Endothelial cell of umbilical vein (primary cell): Measurements from ENCODE around the gene RASL12. TPM values are rescaled to one million over a fixed set of nuclear protein-coding genes. Genes with fewer than 3 reads are reported as not detected.

ENCODE experiments used
- BruUV-seq: library from RNA; stranded (reverse); fragments of 400-500 nt; replicated peaks from 2 replicates; lab custom pipeline; 2021; lab: Mats Ljungman, UMichigan
- CTCF ChIA-PET: fragments of 300-600, 350-600 bp; sonication (Branson Sonifier 250); formaldehyde crosslinking; loops from one replicate; lab custom pipeline; 2021; ENCODE audit warnings: antibody characterized with exemption, inconsistent platforms; lab: Charles Lee
- POLR2A ChIA-PET: fragments of 300-600, 350-600 bp; sonication (Branson Sonifier 250); formaldehyde crosslinking; loops from one replicate; lab custom pipeline; 2021; ENCODE audit warnings: antibody characterized with exemption, inconsistent platforms; lab: Charles Lee
- DNase-seq: peaks from one replicate; pipeline ENCODE4 v3.0.0-alpha.2; 2011; ENCODE audit warnings: low read depth, low spot score
- FAIRE-seq: peaks from 2 replicates; lab custom pipeline; 2011; peaks lifted over from hg19 to GRCh38; lab: Jason Lieb, UNC
- H2AFZ ChIP-seq: 2 replicates; pipeline ENCODE4 v1.6.0; 2012; ENCODE audit warnings: low read depth, low read length, control low read depth, inconsistent platforms
- H3K27ac ChIP-seq: 2 replicates; pipeline ENCODE4 v1.5.1; 2011; ENCODE audit warnings: low read depth, mild to moderate bottlenecking, control low read depth, low read length, moderate library complexity; ENCODE audit not compliant: insufficient read depth
- H3K27me3 ChIP-seq, 2 experiments: 2 replicates each; pipeline versions ENCODE4 v1.6.0 to v1.6.1; 2011; ENCODE audit warnings: low read length in 2 of 2, mixed read lengths in 1 of 2; ENCODE audit not compliant: control insufficient read depth in 2 of 2, insufficient read depth in 2 of 2
- H3K36me3 ChIP-seq, 2 experiments: 2 replicates in 1 of 2; 3 replicates in 1 of 2; pipeline ENCODE4 v1.5.1; 2011; ENCODE audit warnings: low read length in 2 of 2, mild to moderate bottlenecking in 1 of 2, moderate library complexity in 1 of 2; ENCODE audit not compliant: control insufficient read depth in 2 of 2, insufficient read depth in 2 of 2; ENCODE audit errors: extremely low read depth in 1 of 2
- H3K4me1 ChIP-seq: 3 replicates; pipeline ENCODE4 v1.5.1; 2011; ENCODE audit warnings: mild to moderate bottlenecking, low read length; ENCODE audit not compliant: control insufficient read depth, insufficient read depth; ENCODE audit errors: extremely low read depth
- H3K4me2 ChIP-seq: 2 replicates; pipeline ENCODE4 v1.6.1; 2011; ENCODE audit warnings: low read length, control low read depth, mixed read lengths; ENCODE audit not compliant: insufficient read depth
- H3K4me3 ChIP-seq, 3 experiments: fragments of 200-600 bp in 1 of 3; sonication (generic), shearing (Covaris generic) in 1 of 3; replicated peaks in 1 of 3; 2 replicates each; pipeline ENCODE4 v1.5.1; 2011 to 2016; ENCODE audit warnings: control low read depth in 3 of 3, low read length in 3 of 3, mild to moderate bottlenecking in 2 of 3, inconsistent platforms in 1 of 3, low read depth in 1 of 3, moderate library complexity in 1 of 3; ENCODE audit not compliant: insufficient read depth in 1 of 3
- H3K79me2 ChIP-seq: 2 replicates; pipeline ENCODE4 v1.6.0; 2012; ENCODE audit warnings: low read length, inconsistent platforms; ENCODE audit not compliant: control insufficient read depth, insufficient read depth
- H3K9ac ChIP-seq: replicated peaks from 2 replicates; pipeline ENCODE3; 2011; ENCODE audit warnings: low read length, control low read depth; ENCODE audit not compliant: insufficient read depth; ENCODE audit errors: extremely low read depth
- H3K9me1 ChIP-seq: replicated peaks from 3 replicates; pipeline ENCODE4 v1.6.0; 2011; ENCODE audit warnings: mild to moderate bottlenecking, low read length; ENCODE audit not compliant: control insufficient read depth, insufficient read depth; ENCODE audit errors: extremely low read depth
- H3K9me3 ChIP-seq: replicated peaks from 2 replicates; pipeline ENCODE4 v1.5.1; 2012; ENCODE audit warnings: low read length, inconsistent platforms; ENCODE audit not compliant: control insufficient read depth, insufficient read depth
- H4K20me1 ChIP-seq: replicated peaks from 2 replicates; pipeline ENCODE3; 2011; ENCODE audit warnings: mild to moderate bottlenecking, low read length; ENCODE audit not compliant: control insufficient read depth, insufficient read depth; ENCODE audit errors: extremely low read depth
- EZH2 ChIP-seq: IDR thresholded peaks from 2 replicates; pipeline ENCODE4 v1.6.1; 2012; ENCODE audit warnings: borderline replicate concordance, low read depth, mild to moderate bottlenecking, moderate library complexity, low read length, inconsistent platforms; ENCODE audit not compliant: severe bottlenecking
- FOS ChIP-seq: IDR thresholded peaks from 2 replicates; pipeline ENCODE4 v1.6.1; 2011; ENCODE audit warnings: mild to moderate bottlenecking, low read length, moderate library complexity, borderline replicate concordance; ENCODE audit not compliant: insufficient read depth
- GATA2 ChIP-seq: IDR thresholded peaks from 2 replicates; pipeline ENCODE4 v1.7.0; 2011; ENCODE audit warnings: low read depth, mild to moderate bottlenecking, moderate library complexity, mixed read lengths, low read length; ENCODE audit not compliant: insufficient read length, insufficient read depth
- JUN ChIP-seq: IDR thresholded peaks from 2 replicates; pipeline ENCODE4 v1.6.1; 2011; ENCODE audit warnings: borderline replicate concordance, low read depth; ENCODE audit not compliant: insufficient read length, insufficient read depth
- MYC ChIP-seq: IDR thresholded peaks from one replicate; pipeline ENCODE4 v1.6.1; 2011; ENCODE audit warnings: mild to moderate bottlenecking, low read depth, low read length
- POLR2A ChIP-seq: IDR thresholded peaks from 2 replicates; pipeline ENCODE4 v1.6.1; 2012; ENCODE audit warnings: low read depth, mild to moderate bottlenecking, control low read depth, low read length
- POLR2AphosphoS5 ChIP-seq: IDR thresholded peaks from 2 replicates; pipeline ENCODE4 v1.6.1; 2012; ENCODE audit warnings: low read depth, mild to moderate bottlenecking, control low read depth, low read length, moderate library complexity; ENCODE audit not compliant: insufficient read depth
- dilution Hi-C: fragments of 300-500 bp; cut with MboI; formaldehyde crosslinking; loops from one replicate; pipeline ENCODE4 v1.15.0; 2019; ENCODE audit warnings: low sequenced_read_pairs; ENCODE audit not compliant: extremely low pct_ligation_motif_present
- intact Hi-C: fragments of 100-400 bp; cut with micrococcal nuclease; formaldehyde crosslinking; loops from one replicate; pipeline ENCODE4 v1.10.0; 2022
- polyA plus RNA-seq, 4 experiments: library from polyadenylated mRNA; depleted of rRNA in 3 of 4; stranded (reverse) in 3 of 4; unstranded in 1 of 4; fragments of >200 nt; gene quantifications; 2 replicates each; pipeline versions ENCODE4 v1.2.1 to v1.2.3, GENCODE V29; 2011 to 2012; ENCODE audit warnings: missing spikeins in 1 of 4
- total RNA-seq: library from RNA; stranded (reverse); gene quantifications from 2 replicates; pipeline ENCODE4 v1.2.3, GENCODE V29; 2021
- TF ChIP-seq, protein P1 (sequence below): IDR thresholded peaks from 2 replicates; pipeline ENCODE4 v1.6.1; 2011; ENCODE audit not compliant: insufficient read depth, insufficient read length
- TF ChIP-seq, protein P2 (sequence below), 2 donors: IDR thresholded peaks; 1 replicate in 1 of 2; 2 replicates in 1 of 2; pipeline ENCODE4 v1.5.1; 2011; ENCODE audit warnings: low read length in 2 of 2, mild to moderate bottlenecking in 2 of 2, moderate library complexity in 2 of 2, control low read depth in 1 of 2, inconsistent platforms in 1 of 2, low read depth in 1 of 2; ENCODE audit not compliant: insufficient read depth in 1 of 2; ENCODE audit errors: extremely low read depth in 1 of 2

Gene RASL12
- total and polyA plus RNA-seq, 2 donors (not counting 3 experiments of a cell fraction or from before 2014, with no cell fraction given): not detected

DNA sequence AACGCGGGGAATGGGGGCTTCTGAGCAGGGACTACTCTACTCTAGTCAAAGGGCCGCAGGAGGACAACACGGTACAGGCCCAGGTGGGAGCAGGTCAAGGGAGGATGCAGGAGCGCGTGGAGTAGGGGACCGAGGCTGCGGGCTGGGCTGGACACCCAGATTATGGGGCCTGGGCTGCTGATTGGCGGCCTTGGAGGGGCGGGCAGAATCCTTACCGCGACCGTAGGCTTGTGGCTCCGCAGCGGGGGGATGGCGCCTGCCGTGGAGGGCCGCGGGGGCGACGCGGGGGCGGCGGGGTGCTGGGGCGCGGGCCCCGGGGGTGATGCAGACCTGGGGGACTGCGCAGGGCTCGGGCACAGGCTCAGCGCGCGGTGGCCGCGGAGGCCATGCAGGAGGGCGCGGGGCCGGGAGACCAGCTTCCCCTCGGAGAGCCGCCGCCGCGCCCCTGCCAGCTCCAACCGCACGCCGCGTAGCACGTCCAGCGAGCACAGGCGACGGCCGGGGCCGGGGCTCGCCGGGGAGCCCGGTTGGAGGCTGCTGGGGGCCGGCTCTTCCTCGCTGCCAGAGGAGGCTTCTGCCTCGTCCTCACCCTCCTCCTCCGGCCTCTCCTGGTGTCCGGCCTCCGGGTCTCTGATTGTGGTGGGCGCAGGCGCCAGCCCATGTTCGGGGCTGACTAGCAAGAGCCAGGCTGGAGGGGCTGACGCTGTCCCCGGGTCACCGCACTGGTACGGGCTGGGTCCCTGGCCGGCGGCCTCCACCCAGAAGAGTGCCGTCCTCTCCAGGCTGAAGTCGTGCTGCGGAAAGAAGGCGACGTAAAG lies 34.3 kb upstream of the RASL12 start:
- CTCF ChIA-PET: interaction anchor here (0.7 to 5.4 kb wide), 24 partner anchors 9 to 374 kb away, joined by 3 to 64 read pairs (median 5); partner anchors contain the start of genes KBTBD13, RASL12 and UBAP1L
- Histone ChIP-seq H3K4me2 (no peak overlapping the region), H3K4me1 (peaks cover 2% of the 10 kb centered on the region), H2AFZ (no peak overlapping the region), H3K4me3 (peak overlapping the region in 1 of 3 experiments; percentile 13), H3K27me3 (no peaks in the 10 kb centered on the region), H3K9ac (no peak overlapping the region), H3K36me3 (peaks cover 0 to 9% of the 10 kb centered on the region in 2 experiments), H3K79me2 (no peaks in the 10 kb centered on the region), H3K9me3 (no peaks in the 10 kb centered on the region), H3K27ac (no peak overlapping the region), H4K20me1 (no peaks in the 10 kb centered on the region), H3K9me1 (no peaks in the 10 kb centered on the region)
- TF ChIP-seq, protein P1, sequence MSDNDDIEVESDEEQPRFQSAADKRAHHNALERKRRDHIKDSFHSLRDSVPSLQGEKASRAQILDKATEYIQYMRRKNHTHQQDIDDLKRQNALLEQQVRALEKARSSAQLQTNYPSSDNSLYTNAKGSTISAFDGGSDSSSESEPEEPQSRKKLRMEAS: no peak
- TF ChIP-seq, protein P2, sequence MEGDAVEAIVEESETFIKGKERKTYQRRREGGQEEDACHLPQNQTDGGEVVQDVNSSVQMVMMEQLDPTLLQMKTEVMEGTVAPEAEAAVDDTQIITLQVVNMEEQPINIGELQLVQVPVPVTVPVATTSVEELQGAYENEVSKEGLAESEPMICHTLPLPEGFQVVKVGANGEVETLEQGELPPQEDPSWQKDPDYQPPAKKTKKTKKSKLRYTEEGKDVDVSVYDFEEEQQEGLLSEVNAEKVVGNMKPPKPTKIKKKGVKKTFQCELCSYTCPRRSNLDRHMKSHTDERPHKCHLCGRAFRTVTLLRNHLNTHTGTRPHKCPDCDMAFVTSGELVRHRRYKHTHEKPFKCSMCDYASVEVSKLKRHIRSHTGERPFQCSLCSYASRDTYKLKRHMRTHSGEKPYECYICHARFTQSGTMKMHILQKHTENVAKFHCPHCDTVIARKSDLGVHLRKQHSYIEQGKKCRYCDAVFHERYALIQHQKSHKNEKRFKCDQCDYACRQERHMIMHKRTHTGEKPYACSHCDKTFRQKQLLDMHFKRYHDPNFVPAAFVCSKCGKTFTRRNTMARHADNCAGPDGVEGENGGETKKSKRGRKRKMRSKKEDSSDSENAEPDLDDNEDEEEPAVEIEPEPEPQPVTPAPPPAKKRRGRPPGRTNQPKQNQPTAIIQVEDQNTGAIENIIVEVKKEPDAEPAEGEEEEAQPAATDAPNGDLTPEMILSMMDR (IDR thresholded peaks at IDR 0.05; ENCODE audit: extremely low read depth in 1 of 2, insufficient read depth in 1 of 2, low read depth in 1 of 2, low read length in 2 of 2): no peak
- TF ChIP-seq JUN (no peak), POLR2A (no peak), POLR2AphosphoS5 (no peak), GATA2 (no peak), MYC (no peak), EZH2 (no peak), FOS (no peak)
- DNase-seq (no peak), FAIRE-seq (no peak)
- BruUV-seq: no TSS peak
- intact Hi-C loops: loop anchor here (1.0 kb wide), 1 partner anchor 48 kb away; no protein-coding TSS in a partner anchor
- POLR2A ChIA-PET: no interaction called here
- dilution Hi-C loops: no loop called here
